Spleen (tissue), 11 donors: Measurements from ENCODE around the gene CAGE1. TPM values are rescaled to one million over a fixed set of nuclear protein-coding genes. Genes with fewer than 3 reads are reported as not detected.
"Not testable (repeated sequence)": the region's sequence is repeated elsewhere in the genome, so short reads cannot be mapped to it uniquely, and the experiment has no call there.

Experiments used
- DNase-seq: peaks from one replicate; pipeline ENCODE4 v3.0.0-alpha.2; 2020
- H3K27ac ChIP-seq, 8 donors: fragments of 200-600 bp; sonication (generic) in 7 of 8; 1 replicate in 4 of 8; 2 replicates in 4 of 8; pipeline versions ENCODE4 v1.5.0 to v1.8.0; 2016 to 2021; ENCODE audit warnings: inconsistent platforms in 4 of 8, mild to moderate bottlenecking in 4 of 8, moderate library complexity in 1 of 8
- H3K27me3 ChIP-seq, 7 donors: fragments of 200-600 bp; sonication (generic) in 6 of 7; replicated peaks in 1 of 7; 1 replicate in 4 of 7; 2 replicates in 3 of 7; pipeline versions ENCODE4 v1.5.0 to v1.8.0; 2016 to 2021; ENCODE audit warnings: inconsistent platforms in 3 of 7, mild to moderate bottlenecking in 1 of 7
- H3K36me3 ChIP-seq, 6 donors: fragments of 200-600 bp; sonication (generic) in 5 of 6; 1 replicate in 4 of 6; 2 replicates in 2 of 6; pipeline versions ENCODE4 v1.5.0 to v1.8.0; 2016 to 2021; ENCODE audit warnings: inconsistent platforms in 2 of 6
- H3K4me1 ChIP-seq, 6 donors: fragments of 200-600 bp; sonication (generic) in 5 of 6; 1 replicate in 3 of 6; 2 replicates in 3 of 6; pipeline versions ENCODE4 v1.5.0 to v1.8.0; 2016 to 2021; ENCODE audit warnings: inconsistent platforms in 3 of 6
- H3K4me3 ChIP-seq, 8 donors: fragments of 200-600 bp; sonication (generic) in 7 of 8; 1 replicate in 4 of 8; 2 replicates in 4 of 8; pipeline versions ENCODE4 v1.5.0 to v1.8.0; 2016 to 2021; ENCODE audit warnings: inconsistent platforms in 4 of 8, mild to moderate bottlenecking in 4 of 8, moderate library complexity in 2 of 8
- H3K9me3 ChIP-seq, 8 donors: fragments of 200-600 bp; sonication (generic) in 7 of 8; 1 replicate in 4 of 8; 2 replicates in 4 of 8; pipeline versions ENCODE4 v1.5.0 to v1.8.0; 2016 to 2021; ENCODE audit warnings: inconsistent platforms in 4 of 8
- CTCF ChIP-seq, 11 experiments: fragments of 200-600 bp in 7 of 11; fragments of 450-650 bp in 4 of 11; sonication (generic) in 4 of 11; IDR thresholded peaks in 8 of 11; conservative IDR thresholded peaks in 3 of 11; 1 replicate in 7 of 11; 2 replicates in 4 of 11; pipeline versions ENCODE4 v1.4.0 to v1.8.0; 2016 to 2021; ENCODE audit warnings: antibody characterized with exemption in 11 of 11, inconsistent platforms in 4 of 11, mild to moderate bottlenecking in 1 of 11
- POLR2A ChIP-seq, 3 donors: fragments of 450-650 bp; IDR thresholded peaks; one replicate each; pipeline ENCODE4 v1.5.1; 2017; ENCODE audit warnings: antibody characterized with exemption in 3 of 3, mild to moderate bottlenecking in 1 of 3
- POLR2AphosphoS5 ChIP-seq, 3 donors: sonication (generic); formaldehyde crosslinking; IDR thresholded peaks; one replicate each; pipeline ENCODE4 v1.5.1; 2017; ENCODE audit warnings: antibody characterized with exemption in 3 of 3
- WGBS, 5 donors: extraction: QIAGEN DNeasy Blood & Tissue Kit in 3 of 5; methylation state at CpG; one replicate each; pipeline versions ENCODE4 v1.1.5 to v1.1.7; 2013 to 2018; 5-methylcytosine and 5-hydroxymethylcytosine counted together
- intact Hi-C: fragments of 100-400 bp; cut with DNase I; formaldehyde crosslinking; loops from one replicate; pipeline ENCODE4 v1.15.0; 2023; ENCODE audit warnings: low total_unique reads
- polyA plus RNA-seq, 3 donors: library from polyadenylated mRNA; stranded (reverse); fragments of 200-250 nt; gene quantifications; one replicate each; pipeline ENCODE4 v1.2.1, GENCODE V29; 2013
- total RNA-seq, 7 donors: library from RNA; depleted of rRNA in 3 of 7; stranded (reverse); fragments of >200 nt in 3 of 7; fragmentation: NEBNext Ultra II Directional in 4 of 7; extraction: Animal tissue kit (Norgen Biotek cat#: 25700) in 4 of 7; gene quantifications; one replicate each; pipeline versions ENCODE4 v1.1.0 to v1.2.1, GENCODE V29; 2016 to 2021
- donor health status: healthy with polysubstance abuse.
- donor health status: DM: no; HTN: no; CAD: no; lungs with moderate emphysema.
- donor health status: DM: no; HTN: no; CAD: no.
- donor health status: Bipolar disorder and iron deficiency.
- donor health status: healthy.
- donor health status: DM: no; HTN: no; CAD: no.
- donor health status: DM: yes; HTN: yes; CAD: no.

The CAGE1 gene
- total and polyA plus RNA-seq, 10 donors: not detected

GRCh38 chr6:7323074-7323473 is 66.5 kb downstream of the CAGE1 start:
- peaks cover 0 to 34% (median 13%) of the 10 kb centered on the region in 6 donors for H3K4me1 ChIP-seq
- H3K27ac ChIP-seq: no peak overlapping the region
- no peaks in the 10 kb centered on the region for H3K9me3 ChIP-seq
- DNase-seq: no peak
- intact Hi-C loops: no loop called here
- H3K4me3 ChIP-seq: no peak overlapping the region
- TF ChIP-seq POLR2A (IDR thresholded peaks at IDR 0.05): no peak
- no peak for TF ChIP-seq CTCF (IDR thresholded peaks at IDR 0.05 in 8 of 11, conservative IDR thresholded peaks at IDR 0.05 in 3 of 11)
- no peak for TF ChIP-seq POLR2AphosphoS5 (IDR thresholded peaks at IDR 0.05)
- H3K36me3 ChIP-seq: no peaks in the 10 kb centered on the region
- H3K27me3 ChIP-seq: no peaks in the 10 kb centered on the region

GRCh38 chr6:7321866-7322265 is 67.7 kb downstream of the CAGE1 start:
- H3K27ac ChIP-seq, H3K9me3 ChIP-seq, DNase-seq, H3K27me3 ChIP-seq, intact Hi-C loops, H3K36me3 ChIP-seq, H3K4me3 ChIP-seq: not testable (repeated sequence)
- WGBS, 5 donors: 71 to 90% (median 86%) methylated on average over 6 of the region's 6 CpGs
- H3K4me1 ChIP-seq: peaks cover 0 to 30% (median 13%) of the 10 kb centered on the region in 6 donors

- WGBS, 5 donors: 77 to 88% (median 87%) methylated on average over 2 of the region's 2 CpGs
- not testable (repeated sequence) for H3K9me3 ChIP-seq, H3K36me3 ChIP-seq, H3K27me3 ChIP-seq, H3K4me1 ChIP-seq, H3K4me3 ChIP-seq, DNase-seq, H3K27ac ChIP-seq
- intact Hi-C loops: loop anchor here (10.0 kb wide), 1 partner anchor 75 kb away; no protein-coding TSS in a partner anchor
Observed at GRCh38 chr6:7319406-7319805, 70.1 kb downstream of the CAGE1 start.

- Histone ChIP-seq H3K27ac (no peak overlapping the region), H3K4me3 (no peak overlapping the region), H3K4me1 (peaks cover 0 to 15% (median 7%) of the 10 kb centered on the region in 6 donors), H3K27me3 (no peaks in the 10 kb centered on the region), H3K36me3 (no peaks in the 10 kb centered on the region), H3K9me3 (no peaks in the 10 kb centered on the region)
- 87 to 95% (median 91%) methylated on average over 9 of the region's 9 CpGs for WGBS, 5 donors
- TF ChIP-seq POLR2AphosphoS5 (IDR thresholded peaks at IDR 0.05): no peak
- no peak for TF ChIP-seq POLR2A (IDR thresholded peaks at IDR 0.05)
- no peak for TF ChIP-seq CTCF (IDR thresholded peaks at IDR 0.05 in 8 of 11, conservative IDR thresholded peaks at IDR 0.05 in 3 of 11)
- intact Hi-C loops: loop anchor here (10.0 kb wide), 1 partner anchor 77 kb away; no protein-coding TSS in a partner anchor
- DNase-seq: no peak
Observed at GRCh38 chr6:7317538-7317937, 72.0 kb downstream of the CAGE1 start.

GRCh38 chr6:7316658-7317533 is 72.6 kb downstream of the CAGE1 start:
- 95 to 98% (median 97%) methylated on average over 15 to 41 of the region's 41 CpGs for whole genome bisulfite sequencing, 5 donors
- intact Hi-C loops: loop anchor here (10.0 kb wide), 1 partner anchor 78 kb away; no protein-coding TSS in a partner anchor
- Histone ChIP-seq H3K4me1 (peaks cover under 1 to 21% (median 11%) of the 10 kb centered on the region in 6 donors), H3K36me3 (no peaks in the 10 kb centered on the region), H3K9me3 (no peaks in the 10 kb centered on the region), H3K27me3 (no peaks in the 10 kb centered on the region), H3K4me3 (no peak overlapping the region), H3K27ac (no peak overlapping the region)
- no peak for TF ChIP-seq POLR2A (IDR thresholded peaks at IDR 0.05)
- TF ChIP-seq CTCF (IDR thresholded peaks at IDR 0.05 in 8 of 11, conservative IDR thresholded peaks at IDR 0.05 in 3 of 11): no peak
- TF ChIP-seq POLR2AphosphoS5 (IDR thresholded peaks at IDR 0.05): no peak
- no peak for DNase-seq
